ENCODE measurements around the gene AK1.

The AK1 gene

GRCh38 chr9:127877566-127877998 is at the start of gene AK1:
Gene AK1, minus strand, starts transcription at chr9:127877675. Its CDS starts 3,058 bp downstream, at chr9:127874617.
- DNase-seq (ENCODE audit: low spot score) = peak; percentile 92

DNA sequence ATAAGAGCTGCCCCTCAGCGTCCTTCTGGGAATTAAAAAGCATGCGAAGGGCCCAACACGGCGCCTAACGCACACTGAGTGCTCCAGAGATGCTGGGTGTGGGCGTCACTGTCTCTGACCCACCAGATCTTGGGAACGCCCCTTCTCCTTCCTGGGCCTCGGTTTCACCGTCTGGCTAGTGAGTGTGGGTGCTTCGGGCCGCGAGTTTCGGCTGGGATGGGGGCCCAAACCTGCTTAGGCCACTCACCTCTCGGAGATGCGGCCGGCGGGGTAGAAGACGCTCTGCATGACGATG is 49.4 kb upstream of the AK1 start:
- no peak for DNase-seq (ENCODE audit: low spot score)

GRCh38 chr9:127925959-127926905 is 48.8 kb upstream of the AK1 start:
- no peak for DNase-seq (ENCODE audit: low spot score)

DNA sequence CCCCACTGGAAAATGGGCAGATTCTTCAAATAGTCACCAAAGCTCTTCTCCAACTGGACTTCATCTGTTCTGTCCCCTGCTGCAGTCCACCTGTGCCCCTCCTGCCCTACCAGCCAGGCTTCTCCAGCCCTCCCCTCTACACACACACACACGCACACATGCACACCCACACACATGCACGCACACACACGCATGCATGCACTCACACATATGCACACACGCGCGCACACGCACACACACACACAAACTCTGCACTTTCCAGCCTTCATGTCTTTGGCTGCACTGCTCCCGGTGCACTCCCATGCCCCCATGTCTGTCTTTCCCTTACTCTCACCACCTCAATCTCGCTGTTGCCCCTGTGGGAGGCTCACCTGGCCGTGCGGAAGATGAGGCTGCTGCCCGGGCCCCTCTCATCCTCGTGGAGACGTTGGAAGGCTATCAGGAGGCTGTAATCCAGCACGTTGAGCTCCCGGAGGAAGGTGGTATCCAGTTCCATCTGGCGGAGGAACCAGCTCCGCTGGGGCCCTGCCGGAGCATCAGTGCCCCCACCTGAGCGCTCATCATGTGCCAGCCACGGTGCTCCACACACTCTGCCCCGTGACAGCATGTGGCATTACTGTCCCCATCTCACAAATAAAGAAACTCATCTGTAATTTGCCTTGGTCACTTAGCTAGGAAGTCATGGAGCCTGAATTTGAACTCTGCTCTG is 47.4 kb upstream of the AK1 start:
- DNase-seq (ENCODE audit: low spot score) = no peak

GRCh38 chr9:127923771-127924170 is 46.3 kb upstream of the AK1 start:
- DNase-seq (ENCODE audit: low spot score) = peak; percentile 88

DNA sequence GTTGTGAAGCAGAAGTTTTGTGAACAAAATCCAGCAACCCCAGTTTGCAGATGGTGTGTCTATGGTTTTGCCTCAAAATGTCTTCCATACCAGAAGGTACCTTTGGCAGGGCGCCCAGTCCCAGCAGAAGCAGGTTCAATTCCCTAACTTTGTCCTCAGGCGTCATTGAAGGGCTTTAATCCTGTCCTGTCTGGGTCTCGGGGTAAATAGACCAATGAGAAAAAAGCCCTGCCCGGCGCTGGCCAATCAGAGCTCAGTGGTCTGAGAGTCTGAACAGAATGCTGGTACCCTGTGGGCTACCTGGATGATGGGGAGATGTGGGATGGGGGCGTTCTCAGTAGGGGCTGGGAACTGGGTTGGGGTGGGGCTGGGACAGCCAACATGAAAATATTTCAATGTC is 45.6 kb upstream of the AK1 start:
- DNase-seq (ENCODE audit: low spot score) = no peak

GRCh38 chr9:127921557-127922120 is 44.2 kb upstream of the AK1 start:
- DNase-seq (ENCODE audit: low spot score) = peak; percentile 88

- no peak for DNase-seq (ENCODE audit: low spot score)
Measured at GRCh38 chr9:127920794-127921193, 43.3 kb upstream of the AK1 start.

- peak; percentile 90 for DNase-seq (ENCODE audit: low spot score)
Measured at GRCh38 chr9:127919253-127919815, 41.9 kb upstream of the AK1 start.

DNA sequence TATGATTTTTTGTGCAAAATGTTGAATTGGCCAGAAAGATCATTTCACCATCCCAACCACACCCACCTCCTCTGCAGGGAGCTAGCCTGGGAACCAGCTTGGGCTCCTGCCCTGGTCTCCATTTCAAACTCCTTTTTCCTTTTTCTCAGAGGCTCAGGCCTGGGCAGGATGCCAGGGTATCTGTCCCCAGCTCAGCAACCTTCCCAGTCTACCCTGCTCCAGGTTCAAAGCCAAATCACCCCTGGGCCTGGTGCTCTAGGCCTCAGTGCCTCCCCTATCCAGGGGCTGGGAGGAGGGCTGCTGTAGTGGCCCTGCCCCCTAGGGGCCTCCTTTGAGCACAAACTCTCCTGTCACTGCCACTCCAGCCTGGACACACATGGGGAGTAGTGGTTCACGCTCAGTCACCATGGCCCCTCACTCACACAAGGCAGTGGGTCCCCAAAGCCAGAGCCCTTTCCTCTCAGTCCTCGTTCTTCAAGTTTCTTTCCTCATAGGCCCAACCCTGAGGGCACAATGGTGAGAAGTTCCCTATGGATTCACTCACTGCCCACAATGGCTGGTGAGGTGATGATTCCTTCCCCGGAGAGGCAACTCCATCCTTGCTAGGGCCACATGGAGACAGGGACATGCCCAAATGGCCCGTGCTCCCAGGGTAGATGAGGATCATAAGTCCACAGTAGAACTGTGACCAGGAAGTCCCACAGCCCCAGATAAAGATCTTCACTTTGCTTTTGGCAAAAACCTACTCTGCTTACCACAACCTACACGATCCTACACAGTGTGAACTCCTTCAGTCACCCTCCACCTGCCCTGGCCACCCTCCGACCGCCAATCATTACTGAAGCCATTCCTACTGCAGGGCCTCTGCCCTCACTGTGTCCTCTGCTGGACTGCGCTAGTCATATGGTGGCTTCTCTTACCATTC is 41.0 kb upstream of the AK1 start:
- DNase-seq (ENCODE audit: low spot score) = no peak

- no peak for DNase-seq (ENCODE audit: low spot score)
Measured at GRCh38 chr9:127917603-127918002, 40.1 kb upstream of the AK1 start.

DNA sequence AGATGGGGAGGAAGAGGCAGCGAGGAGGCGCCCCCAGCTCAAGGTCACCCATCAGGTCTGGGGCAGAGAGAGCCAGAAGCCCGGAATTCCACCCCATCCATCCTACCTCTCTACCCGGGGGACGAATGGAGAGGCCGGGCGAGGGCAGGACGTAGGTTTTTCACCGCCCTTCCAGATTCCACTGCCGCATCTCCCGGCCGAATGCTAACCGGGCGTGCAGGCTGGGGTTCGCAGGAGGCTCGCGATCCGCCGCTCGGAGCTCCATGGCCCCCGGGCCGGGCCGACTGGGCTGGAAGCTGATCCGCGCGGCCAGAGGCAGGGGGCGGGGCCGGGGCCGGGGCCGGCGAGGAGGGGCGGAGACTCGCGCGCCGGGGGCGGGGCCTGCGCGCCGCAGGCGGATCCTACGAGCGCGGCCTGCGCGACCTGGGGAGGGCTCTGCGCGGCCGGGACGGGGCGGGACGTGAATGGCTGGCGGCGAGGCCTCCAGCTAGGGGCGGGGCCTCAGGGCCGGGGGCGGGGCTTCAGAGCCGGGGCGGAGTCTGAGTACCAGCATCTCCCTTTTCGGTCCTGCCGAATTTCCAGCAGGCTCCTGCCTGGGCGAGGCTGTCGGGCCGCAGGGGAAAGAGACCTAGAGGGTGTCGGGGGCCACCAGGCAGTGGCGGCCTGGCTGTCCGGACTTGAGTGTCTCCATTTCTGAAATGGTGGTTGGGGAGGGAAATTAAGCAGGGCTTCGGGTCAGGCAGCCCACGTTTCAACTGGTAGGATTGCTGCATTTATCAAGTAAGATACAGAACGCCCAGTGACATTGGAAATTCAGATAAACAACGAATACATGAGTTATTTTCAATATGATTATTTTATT is 39.5 kb upstream of the AK1 start, which contains the start of gene ST6GALNAC4:
TSS of gene ST6GALNAC4 (minus strand) at position 322 of the 862 bp plus-strand sequence. CDS start 622 bp downstream, outside the sequence.
- DNase-seq (ENCODE audit: low spot score) = peak; percentile 99

- DNase-seq (ENCODE audit: low spot score) = no peak
Measured at GRCh38 chr9:127915801-127916719, 38.6 kb upstream of the AK1 start.

DNA sequence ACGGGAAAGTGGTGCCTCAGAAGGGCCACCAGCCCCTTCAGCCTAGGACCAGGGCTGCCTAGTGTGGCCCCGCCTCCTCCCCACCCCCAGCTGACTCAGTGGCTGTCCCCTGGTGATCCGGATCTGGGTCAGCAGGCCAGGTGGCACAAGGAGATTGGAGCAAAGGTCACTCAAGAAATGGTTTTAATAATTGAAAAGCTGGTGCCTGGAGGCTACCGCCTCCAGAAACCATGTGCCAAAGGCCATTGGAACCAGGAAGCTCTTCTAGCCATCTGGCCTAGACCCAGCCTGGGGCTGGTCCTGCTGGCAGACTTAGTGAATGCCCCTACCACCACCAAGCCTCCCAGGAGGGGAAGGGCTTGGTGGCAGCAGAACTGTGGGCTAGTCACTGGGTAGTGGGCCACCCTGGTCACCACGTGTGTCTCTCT is 37.9 kb upstream of the AK1 start:
- DNase-seq (ENCODE audit: low spot score) = no peak

DNA sequence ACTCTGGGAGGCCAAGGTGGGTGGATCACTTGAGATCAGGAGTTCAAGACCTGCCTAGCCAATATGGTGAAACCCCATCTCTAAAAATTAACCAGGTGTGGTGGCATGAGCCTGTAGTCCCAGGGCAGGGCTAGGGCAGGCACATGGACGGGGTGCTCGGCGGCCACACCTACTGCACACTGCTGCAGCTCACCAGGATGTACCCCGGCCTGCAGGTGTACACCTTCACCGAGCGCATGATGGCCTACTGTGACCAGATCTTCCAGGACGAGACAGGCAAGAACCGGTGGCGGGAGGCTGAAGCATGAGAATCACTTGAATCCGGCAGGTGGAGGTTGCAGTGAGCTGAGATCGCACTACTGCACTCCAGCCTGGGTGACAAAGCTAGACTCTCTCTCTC is 36.2 kb upstream of the AK1 start:
- DNase-seq (ENCODE audit: low spot score) = no peak

- DNase-seq (ENCODE audit: low spot score) = no peak
Measured at GRCh38 chr9:127912882-127913281, 35.4 kb upstream of the AK1 start.

DNA sequence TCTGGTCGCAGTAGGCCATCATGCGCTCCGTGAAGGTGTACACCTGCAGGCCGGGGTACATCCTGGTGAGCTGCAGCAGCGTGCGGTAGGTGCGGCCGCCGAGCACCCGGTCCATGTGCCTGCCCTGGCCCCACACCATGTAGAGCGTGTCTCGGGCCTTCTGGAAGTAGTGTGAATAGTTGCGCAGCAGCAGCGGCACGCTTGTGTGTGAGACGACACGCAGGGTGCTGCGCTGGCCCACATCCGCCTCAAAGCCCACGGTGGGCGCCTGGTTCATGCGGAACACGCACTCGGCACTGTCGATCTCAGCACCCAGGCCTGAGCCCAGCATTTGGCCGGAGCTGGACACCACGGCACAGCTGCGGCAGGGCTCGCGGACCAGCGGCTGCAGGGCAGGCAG is 34.8 kb upstream of the AK1 start:
- DNase-seq (ENCODE audit: low spot score) = no peak

DNA sequence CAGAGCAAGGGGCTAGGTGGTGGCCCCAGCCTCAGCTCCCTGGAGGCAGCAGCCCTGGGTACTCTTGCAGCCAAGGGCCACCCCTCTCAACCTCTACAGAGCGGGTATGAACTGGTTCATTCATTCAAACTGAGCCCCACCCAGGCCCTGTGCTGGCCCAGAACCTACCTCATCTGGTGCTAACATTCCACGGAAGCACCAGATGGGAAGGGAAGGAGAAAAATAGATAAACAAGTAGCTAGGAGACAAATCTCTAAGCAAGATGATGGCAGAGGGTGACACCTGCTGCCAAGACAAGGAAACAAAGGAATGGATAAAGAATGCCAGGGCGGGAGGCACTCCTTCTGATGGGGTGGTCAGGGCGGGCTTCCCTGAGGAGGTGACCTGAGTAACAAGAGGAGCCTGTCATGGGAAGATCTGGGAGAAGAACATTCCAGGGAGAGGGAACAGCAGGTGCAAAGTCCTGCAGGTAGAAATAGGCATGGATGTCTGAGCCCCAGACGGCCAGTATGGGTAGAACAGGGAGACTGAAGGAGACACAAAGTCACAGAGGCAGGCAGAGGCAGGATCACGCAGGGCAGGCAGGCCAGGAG is 33.2 kb upstream of the AK1 start:
- no peak for DNase-seq (ENCODE audit: low spot score)

GRCh38 chr9:127909839-127910273 is 32.4 kb upstream of the AK1 start:
- no peak for DNase-seq (ENCODE audit: low spot score)
